Colonic mucosa (tissue), 4 donors: ENCODE data around the gene ATF7. TPM values are rescaled to one million over a fixed set of nuclear protein-coding genes. Genes with fewer than 3 reads are reported as not detected.
"Not testable (repeated sequence)": the region's sequence is repeated elsewhere in the genome, so short reads cannot be mapped to it uniquely, and the experiment has no call there.

Experiments used
- DNase-seq: peaks from one replicate; pipeline ENCODE4 v3.0.0-alpha.2; 2020
- H3K27ac ChIP-seq: fragments of 200-600 bp; one replicate; pipeline ENCODE4 v1.8.0; 2021
- H3K27me3 ChIP-seq: fragments of 200-600 bp; one replicate; pipeline ENCODE4 v1.8.0; 2021
- H3K36me3 ChIP-seq: fragments of 200-600 bp; one replicate; pipeline ENCODE4 v1.8.0; 2021
- H3K4me1 ChIP-seq: fragments of 200-600 bp; one replicate; pipeline ENCODE4 v1.8.0; 2021; ENCODE audit warnings: mild to moderate bottlenecking
- H3K4me3 ChIP-seq: fragments of 200-600 bp; one replicate; pipeline ENCODE4 v1.8.0; 2021
- H3K9ac ChIP-seq, 2 donors: one replicate each; pipeline ENCODE4 v1.7.0; 2013; ENCODE audit warnings: control low read depth in 2 of 2, low read depth in 2 of 2, low read length in 2 of 2
- H3K9me3 ChIP-seq: fragments of 200-600 bp; one replicate; pipeline ENCODE4 v1.8.0; 2021
- intact Hi-C: fragments of 100-400 bp; cut with DNase I; formaldehyde crosslinking; loops from one replicate; pipeline ENCODE4 v1.14.1; 2022
- total RNA-seq, 2 donors: library from RNA; stranded (reverse); fragmentation: NEBNext Ultra II Directional in 1 of 2; extraction: Animal tissue kit (Norgen Biotek cat#: 25700) in 1 of 2; gene quantifications; one replicate each; pipeline ENCODE4 v1.2.1, GENCODE V29; 2021
- TF ChIP-seq, protein P1 (sequence below): fragments of 200-600 bp; IDR thresholded peaks from one replicate; pipeline ENCODE4 v1.8.0; 2022; ENCODE audit warnings: antibody characterized with exemption, mild to moderate bottlenecking
- donor health status: healthy.
- donor health status: DM: no; HTN: no; CAD: no.
- donor health status: DM: no; HTN: no; CAD: no.

Gene ATF7
- total RNA-seq, 2 donors from 2014 or later, result 31.1 to 38.5 TPM

DNA sequence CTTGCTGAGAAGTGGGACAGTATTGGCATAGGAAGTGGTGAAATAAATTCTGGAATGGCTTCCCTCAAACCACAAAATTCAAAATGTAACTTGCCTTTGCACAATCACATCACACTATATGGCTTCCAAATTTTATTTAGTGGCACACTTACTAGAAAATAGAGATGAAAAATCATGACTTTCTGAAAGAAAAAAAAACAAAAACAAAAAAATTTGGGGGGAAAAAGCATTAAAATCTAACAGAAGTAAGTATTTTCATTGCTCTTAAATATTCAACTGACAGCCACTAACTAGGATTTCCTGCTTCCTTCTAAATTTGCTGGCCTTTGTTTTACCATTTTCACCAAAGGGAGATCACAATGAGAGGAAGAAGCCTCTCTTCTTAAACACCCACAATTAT is 23.0 kb downstream of the ATF7 start:
- Histone ChIP-seq H3K9me3 (no peaks in the 10 kb centered on the region), H3K36me3 (no peaks in the 10 kb centered on the region), H3K4me3 (no peak overlapping the region), H3K27ac (no peak overlapping the region), H3K4me1 (no peaks in the 10 kb centered on the region), H3K9ac (no peak overlapping the region), H3K27me3 (no peaks in the 10 kb centered on the region)
- no peak for DNase-seq
- TF ChIP-seq, protein P1, sequence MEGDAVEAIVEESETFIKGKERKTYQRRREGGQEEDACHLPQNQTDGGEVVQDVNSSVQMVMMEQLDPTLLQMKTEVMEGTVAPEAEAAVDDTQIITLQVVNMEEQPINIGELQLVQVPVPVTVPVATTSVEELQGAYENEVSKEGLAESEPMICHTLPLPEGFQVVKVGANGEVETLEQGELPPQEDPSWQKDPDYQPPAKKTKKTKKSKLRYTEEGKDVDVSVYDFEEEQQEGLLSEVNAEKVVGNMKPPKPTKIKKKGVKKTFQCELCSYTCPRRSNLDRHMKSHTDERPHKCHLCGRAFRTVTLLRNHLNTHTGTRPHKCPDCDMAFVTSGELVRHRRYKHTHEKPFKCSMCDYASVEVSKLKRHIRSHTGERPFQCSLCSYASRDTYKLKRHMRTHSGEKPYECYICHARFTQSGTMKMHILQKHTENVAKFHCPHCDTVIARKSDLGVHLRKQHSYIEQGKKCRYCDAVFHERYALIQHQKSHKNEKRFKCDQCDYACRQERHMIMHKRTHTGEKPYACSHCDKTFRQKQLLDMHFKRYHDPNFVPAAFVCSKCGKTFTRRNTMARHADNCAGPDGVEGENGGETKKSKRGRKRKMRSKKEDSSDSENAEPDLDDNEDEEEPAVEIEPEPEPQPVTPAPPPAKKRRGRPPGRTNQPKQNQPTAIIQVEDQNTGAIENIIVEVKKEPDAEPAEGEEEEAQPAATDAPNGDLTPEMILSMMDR, result no peak
- intact Hi-C loops, result no loop called here

- H3K4me1 ChIP-seq, result no peaks in the 10 kb centered on the region
- intact Hi-C loops, result no loop called here
- no peak overlapping the region for H3K4me3 ChIP-seq
Measured at GRCh38 chr12:53602176-53602864, 23.9 kb downstream of the ATF7 start.

DNA sequence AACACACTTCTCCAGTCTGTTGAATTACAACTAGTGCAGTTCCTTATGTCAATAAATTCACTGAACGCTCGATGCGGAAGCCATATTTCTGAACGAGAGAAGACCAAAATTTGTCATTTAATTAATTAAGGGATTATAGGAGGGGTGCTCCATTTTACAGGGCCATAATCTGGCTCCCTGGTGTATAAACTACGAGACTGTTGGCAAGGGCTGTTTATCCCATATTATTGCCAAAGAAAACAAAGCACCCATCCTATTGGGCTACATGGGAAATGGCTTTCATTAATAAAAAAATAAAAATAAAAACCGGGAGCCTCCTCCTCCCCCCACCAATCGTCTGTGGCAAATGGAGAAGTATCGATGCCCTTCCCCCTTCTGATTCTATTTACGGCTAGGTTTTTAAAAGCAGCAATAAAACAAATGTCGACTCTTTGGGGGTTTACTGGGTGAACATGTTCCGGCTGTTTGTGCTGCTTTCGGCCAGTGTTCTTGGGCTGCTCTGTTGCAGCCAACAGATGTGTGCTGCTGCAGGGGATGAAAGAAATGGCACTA is 24.8 kb downstream of the ATF7 start:
- intact Hi-C loops, result no loop called here
- Histone ChIP-seq H3K9ac (no peak overlapping the region), H3K4me3 (no peak overlapping the region), H3K36me3 (no peaks in the 10 kb centered on the region), H3K27me3 (no peaks in the 10 kb centered on the region), H3K9me3 (no peaks in the 10 kb centered on the region), H3K4me1 (no peaks in the 10 kb centered on the region), H3K27ac (peak overlapping the region; percentile 13)
- TF ChIP-seq, protein P1, result no peak
- no peak for DNase-seq

More at GRCh38 chr12:53602176-53602864, 23.9 kb downstream of the ATF7 start:
- DNase-seq, result no peak
- H3K27me3 ChIP-seq, result no peaks in the 10 kb centered on the region
- no peaks in the 10 kb centered on the region for H3K9me3 ChIP-seq
- H3K9ac ChIP-seq, result no peak overlapping the region
- TF ChIP-seq, protein P1, result no peak
- H3K36me3 ChIP-seq, result no peaks in the 10 kb centered on the region
- no peak overlapping the region for H3K27ac ChIP-seq

DNA sequence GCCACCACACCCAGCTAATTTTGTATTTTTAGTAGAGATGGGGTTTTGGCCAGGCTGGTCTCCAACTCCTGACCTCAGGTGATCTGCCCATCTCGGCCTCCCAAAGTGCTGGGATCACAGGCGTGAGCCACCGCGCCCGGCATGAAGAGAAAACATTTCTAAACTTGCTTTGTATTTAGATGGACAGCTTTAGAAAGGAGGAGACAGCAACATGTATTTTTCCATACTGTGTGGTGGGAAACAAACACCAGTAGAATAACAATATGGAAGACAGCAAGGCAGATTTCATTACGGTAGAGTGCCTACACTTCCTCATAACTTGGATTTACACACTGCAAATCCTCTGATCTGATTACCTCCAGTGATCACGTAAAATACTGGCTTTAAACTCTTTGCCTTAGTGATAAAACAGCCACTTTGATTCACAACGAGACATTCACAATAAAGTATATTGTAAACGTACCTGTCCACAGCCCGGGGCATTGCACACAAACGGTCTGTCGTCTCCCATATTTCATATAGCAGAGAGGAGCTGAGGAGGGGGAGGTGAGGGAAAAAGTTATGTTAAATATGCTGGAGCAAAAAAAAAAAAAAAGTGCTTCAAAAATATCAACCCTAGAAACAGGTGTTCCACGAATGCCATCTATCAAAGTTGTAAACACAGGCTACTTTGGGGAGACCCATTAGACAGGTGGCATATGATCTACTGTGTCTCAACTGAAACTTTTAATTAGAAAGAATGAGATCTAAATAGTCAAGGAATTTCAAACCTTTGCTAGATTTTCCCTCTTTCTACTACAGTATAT is 25.5 kb downstream of the ATF7 start:
- TF ChIP-seq, protein P1, result no peak
- no peaks in the 10 kb centered on the region for H3K27me3 ChIP-seq
- H3K4me3 ChIP-seq, result no peak overlapping the region
- no peaks in the 10 kb centered on the region for H3K4me1 ChIP-seq
- H3K36me3 ChIP-seq, result no peaks in the 10 kb centered on the region
- no peak overlapping the region for H3K9ac ChIP-seq
- no peaks in the 10 kb centered on the region for H3K9me3 ChIP-seq
- DNase-seq, result no peak
- intact Hi-C loops, result no loop called here
- no peak overlapping the region for H3K27ac ChIP-seq

DNA sequence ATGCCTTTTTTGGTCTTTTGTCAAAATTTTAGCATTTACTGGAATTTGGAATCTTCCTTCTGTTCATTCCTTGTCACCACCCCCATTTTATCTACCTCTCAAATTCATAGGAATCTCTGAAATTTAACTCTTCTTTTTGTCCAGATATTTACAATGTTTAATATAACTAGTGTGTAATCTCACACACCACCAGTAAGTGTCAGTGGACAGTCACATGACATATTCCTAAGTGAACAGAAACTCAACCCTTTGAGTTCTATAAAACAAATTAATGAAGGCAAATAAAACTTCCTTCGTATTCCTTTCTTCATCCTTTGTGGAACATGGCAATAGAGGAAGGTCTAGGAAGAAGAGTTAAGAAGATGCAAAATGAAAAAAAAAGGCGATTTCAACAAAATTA is 26.6 kb downstream of the ATF7 start:
- Histone ChIP-seq H3K36me3 (no peaks in the 10 kb centered on the region), H3K9ac (no peak overlapping the region), H3K4me1 (no peaks in the 10 kb centered on the region), H3K27me3 (no peaks in the 10 kb centered on the region), H3K4me3 (no peak overlapping the region), H3K27ac (no peak overlapping the region), H3K9me3 (no peaks in the 10 kb centered on the region)
- intact Hi-C loops, result no loop called here
- TF ChIP-seq, protein P1, result no peak
- no peak for DNase-seq

DNA sequence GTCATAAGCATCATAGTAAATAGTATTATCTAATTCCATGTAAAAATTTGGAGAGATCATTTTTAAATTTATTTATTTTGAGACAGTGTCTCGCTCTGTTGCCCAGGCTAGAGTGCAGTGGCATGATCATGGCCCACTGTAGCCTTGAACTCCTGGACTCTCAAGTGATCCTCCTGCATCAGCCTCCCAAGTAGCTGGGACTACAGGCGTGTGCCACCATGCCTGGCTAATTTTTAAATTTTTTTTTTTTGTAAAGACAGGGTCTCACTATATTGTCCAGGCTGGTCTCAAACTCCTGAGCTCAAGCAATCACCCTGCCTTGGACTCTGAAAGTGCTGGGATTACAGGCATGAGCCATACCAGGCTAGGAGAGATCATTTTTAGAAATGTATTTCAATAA is 27.2 kb downstream of the ATF7 start:
- H3K4me3 ChIP-seq, H3K27ac ChIP-seq, intact Hi-C loops, H3K27me3 ChIP-seq, H3K36me3 ChIP-seq, H3K4me1 ChIP-seq, DNase-seq, H3K9ac ChIP-seq, H3K9me3 ChIP-seq: not testable (repeated sequence)
